ENCODE results near the gene CALN1. TPM values are rescaled to one million over a fixed set of nuclear protein-coding genes. Genes with fewer than 3 reads are reported as not detected.

Gene CALN1
- total and polyA plus RNA-seq, 2 experiments from 2014 or later: 7.6 to 14.5 TPM

DNA sequence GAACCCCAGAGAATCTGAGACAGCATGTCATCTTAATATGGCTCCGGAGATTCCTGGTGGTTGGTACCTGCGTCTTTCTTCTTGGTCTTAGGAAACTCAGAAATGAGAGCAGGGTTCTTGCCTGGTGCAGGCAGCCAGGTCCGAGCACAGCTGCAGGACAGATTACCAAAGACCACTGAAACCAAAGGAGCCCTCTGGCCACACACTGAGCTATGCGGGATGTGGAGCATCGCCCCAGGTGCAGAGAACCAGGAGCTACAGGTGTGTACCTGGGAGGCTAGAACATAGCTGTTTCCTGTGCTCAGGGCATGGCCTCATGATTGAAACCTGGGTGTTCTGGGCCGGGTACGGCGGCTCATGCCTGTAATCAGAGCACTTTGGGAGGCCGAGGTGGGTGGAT lies 635.4 kb downstream of the CALN1 start:
- H3K4me3 Mint-ChIP-seq: no peak overlapping the region
- H3K27me3 Mint-ChIP-seq (ENCODE audit: insufficient read depth, low read depth, poor library complexity): peaks cover 3% of the 10 kb centered on the region
- peaks cover 7% of the 10 kb centered on the region; the same call in 1 of the 2 replicates for H3K27me3 ChIP-seq (ENCODE audit: insufficient read depth)
- H3K27ac ChIP-seq (ENCODE audit: low read depth): no peak overlapping the region
- no peak overlapping the region for H3K4me2 ChIP-seq
- H3K36me3 ChIP-seq (ENCODE audit: insufficient read depth): no peaks in the 10 kb centered on the region
- no peaks in the 10 kb centered on the region; the same call in 1 of the 2 replicates for H4K20me1 ChIP-seq (replicated peaks; ENCODE audit: insufficient read depth)
- H3K4me1 Mint-ChIP-seq: peaks cover 8% of the 10 kb centered on the region
- H3K9me2 ChIP-seq (ENCODE audit: insufficient read depth): 0 out of 2 replicates have a peak, but pooled peaks cover 2% of the 10 kb centered on the region
- H3K27ac Mint-ChIP-seq: no peak overlapping the region
- TF ChIP-seq, protein P1, sequence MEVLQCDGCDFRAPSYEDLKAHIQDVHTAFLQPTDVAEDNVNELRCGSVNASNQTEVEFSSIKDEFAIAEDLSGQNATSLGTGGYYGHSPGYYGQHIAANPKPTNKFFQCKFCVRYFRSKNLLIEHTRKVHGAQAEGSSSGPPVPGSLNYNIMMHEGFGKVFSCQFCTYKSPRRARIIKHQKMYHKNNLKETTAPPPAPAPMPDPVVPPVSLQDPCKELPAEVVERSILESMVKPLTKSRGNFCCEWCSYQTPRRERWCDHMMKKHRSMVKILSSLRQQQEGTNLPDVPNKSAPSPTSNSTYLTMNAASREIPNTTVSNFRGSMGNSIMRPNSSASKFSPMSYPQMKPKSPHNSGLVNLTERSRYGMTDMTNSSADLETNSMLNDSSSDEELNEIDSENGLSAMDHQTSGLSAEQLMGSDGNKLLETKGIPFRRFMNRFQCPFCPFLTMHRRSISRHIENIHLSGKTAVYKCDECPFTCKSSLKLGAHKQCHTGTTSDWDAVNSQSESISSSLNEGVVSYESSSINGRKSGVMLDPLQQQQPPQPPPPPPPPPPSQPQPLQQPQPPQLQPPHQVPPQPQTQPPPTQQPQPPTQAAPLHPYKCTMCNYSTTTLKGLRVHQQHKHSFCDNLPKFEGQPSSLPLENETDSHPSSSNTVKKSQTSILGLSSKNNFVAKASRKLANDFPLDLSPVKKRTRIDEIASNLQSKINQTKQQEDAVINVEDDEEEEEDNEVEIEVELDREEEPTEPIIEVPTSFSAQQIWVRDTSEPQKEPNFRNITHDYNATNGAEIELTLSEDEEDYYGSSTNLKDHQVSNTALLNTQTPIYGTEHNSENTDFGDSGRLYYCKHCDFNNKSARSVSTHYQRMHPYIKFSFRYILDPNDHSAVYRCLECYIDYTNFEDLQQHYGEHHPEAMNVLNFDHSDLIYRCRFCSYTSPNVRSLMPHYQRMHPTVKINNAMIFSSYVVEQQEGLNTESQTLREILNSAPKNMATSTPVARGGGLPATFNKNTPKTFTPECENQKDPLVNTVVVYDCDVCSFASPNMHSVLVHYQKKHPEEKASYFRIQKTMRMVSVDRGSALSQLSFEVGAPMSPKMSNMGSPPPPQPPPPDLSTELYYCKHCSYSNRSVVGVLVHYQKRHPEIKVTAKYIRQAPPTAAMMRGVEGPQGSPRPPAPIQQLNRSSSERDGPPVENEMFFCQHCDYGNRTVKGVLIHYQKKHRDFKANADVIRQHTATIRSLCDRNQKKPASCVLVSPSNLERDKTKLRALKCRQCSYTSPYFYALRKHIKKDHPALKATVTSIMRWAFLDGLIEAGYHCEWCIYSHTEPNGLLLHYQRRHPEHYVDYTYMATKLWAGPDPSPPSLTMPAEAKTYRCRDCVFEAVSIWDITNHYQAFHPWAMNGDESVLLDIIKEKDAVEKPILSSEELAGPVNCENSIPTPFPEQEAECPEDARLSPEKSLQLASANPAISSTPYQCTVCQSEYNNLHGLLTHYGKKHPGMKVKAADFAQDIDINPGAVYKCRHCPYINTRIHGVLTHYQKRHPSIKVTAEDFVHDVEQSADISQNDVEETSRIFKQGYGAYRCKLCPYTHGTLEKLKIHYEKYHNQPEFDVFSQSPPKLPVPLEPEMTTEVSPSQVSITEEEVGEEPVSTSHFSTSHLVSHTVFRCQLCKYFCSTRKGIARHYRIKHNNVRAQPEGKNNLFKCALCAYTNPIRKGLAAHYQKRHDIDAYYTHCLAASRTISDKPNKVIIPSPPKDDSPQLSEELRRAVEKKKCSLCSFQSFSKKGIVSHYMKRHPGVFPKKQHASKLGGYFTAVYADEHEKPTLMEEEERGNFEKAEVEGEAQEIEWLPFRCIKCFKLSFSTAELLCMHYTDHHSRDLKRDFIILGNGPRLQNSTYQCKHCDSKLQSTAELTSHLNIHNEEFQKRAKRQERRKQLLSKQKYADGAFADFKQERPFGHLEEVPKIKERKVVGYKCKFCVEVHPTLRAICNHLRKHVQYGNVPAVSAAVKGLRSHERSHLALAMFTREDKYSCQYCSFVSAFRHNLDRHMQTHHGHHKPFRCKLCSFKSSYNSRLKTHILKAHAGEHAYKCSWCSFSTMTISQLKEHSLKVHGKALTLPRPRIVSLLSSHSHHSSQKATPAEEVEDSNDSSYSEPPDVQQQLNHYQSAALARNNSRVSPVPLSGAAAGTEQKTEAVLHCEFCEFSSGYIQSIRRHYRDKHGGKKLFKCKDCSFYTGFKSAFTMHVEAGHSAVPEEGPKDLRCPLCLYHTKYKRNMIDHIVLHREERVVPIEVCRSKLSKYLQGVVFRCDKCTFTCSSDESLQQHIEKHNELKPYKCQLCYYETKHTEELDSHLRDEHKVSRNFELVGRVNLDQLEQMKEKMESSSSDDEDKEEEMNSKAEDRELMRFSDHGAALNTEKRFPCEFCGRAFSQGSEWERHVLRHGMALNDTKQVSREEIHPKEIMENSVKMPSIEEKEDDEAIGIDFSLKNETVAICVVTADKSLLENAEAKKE (CRISPR knock-in tag; IDR thresholded peaks at IDR 0.05): no peak
- TF ChIP-seq POLR2AphosphoS5 (IDR thresholded peaks at IDR 0.05; ENCODE audit: low read depth) (no peak), EZH2 (IDR thresholded peaks at IDR 0.05; ENCODE audit: low read depth, unreplicated experiment) (no peak), NANOG (IDR thresholded peaks at IDR 0.05; ENCODE audit: borderline replicate concordance) (no peak), CREB1 (CRISPR knock-in tag; IDR thresholded peaks at IDR 0.05; ENCODE audit: low read depth) (no peak), EZH2phosphoT487 (IDR thresholded peaks at IDR 0.05; ENCODE audit: unreplicated experiment) (no peak), STAT1 (IDR thresholded peaks at IDR 0.05; ENCODE audit: unreplicated experiment) (no peak), JUNB (IDR thresholded peaks at IDR 0.05; ENCODE audit: unreplicated experiment) (no peak), ZNF114 (CRISPR knock-in tag; IDR thresholded peaks at IDR 0.05) (no peak), ZNF331 (CRISPR knock-in tag; IDR thresholded peaks at IDR 0.05; ENCODE audit: low read depth) (no peak)
- TF ChIP-seq, protein P2, sequence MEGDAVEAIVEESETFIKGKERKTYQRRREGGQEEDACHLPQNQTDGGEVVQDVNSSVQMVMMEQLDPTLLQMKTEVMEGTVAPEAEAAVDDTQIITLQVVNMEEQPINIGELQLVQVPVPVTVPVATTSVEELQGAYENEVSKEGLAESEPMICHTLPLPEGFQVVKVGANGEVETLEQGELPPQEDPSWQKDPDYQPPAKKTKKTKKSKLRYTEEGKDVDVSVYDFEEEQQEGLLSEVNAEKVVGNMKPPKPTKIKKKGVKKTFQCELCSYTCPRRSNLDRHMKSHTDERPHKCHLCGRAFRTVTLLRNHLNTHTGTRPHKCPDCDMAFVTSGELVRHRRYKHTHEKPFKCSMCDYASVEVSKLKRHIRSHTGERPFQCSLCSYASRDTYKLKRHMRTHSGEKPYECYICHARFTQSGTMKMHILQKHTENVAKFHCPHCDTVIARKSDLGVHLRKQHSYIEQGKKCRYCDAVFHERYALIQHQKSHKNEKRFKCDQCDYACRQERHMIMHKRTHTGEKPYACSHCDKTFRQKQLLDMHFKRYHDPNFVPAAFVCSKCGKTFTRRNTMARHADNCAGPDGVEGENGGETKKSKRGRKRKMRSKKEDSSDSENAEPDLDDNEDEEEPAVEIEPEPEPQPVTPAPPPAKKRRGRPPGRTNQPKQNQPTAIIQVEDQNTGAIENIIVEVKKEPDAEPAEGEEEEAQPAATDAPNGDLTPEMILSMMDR (conservative IDR thresholded peaks at IDR 0.05; ENCODE audit: low read depth in 2 of 2): no peak
- TF ChIP-seq, protein P3, sequence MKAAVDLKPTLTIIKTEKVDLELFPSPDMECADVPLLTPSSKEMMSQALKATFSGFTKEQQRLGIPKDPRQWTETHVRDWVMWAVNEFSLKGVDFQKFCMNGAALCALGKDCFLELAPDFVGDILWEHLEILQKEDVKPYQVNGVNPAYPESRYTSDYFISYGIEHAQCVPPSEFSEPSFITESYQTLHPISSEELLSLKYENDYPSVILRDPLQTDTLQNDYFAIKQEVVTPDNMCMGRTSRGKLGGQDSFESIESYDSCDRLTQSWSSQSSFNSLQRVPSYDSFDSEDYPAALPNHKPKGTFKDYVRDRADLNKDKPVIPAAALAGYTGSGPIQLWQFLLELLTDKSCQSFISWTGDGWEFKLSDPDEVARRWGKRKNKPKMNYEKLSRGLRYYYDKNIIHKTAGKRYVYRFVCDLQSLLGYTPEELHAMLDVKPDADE (IDR thresholded peaks at IDR 0.05): no peak
- TF ChIP-seq, protein P4, sequence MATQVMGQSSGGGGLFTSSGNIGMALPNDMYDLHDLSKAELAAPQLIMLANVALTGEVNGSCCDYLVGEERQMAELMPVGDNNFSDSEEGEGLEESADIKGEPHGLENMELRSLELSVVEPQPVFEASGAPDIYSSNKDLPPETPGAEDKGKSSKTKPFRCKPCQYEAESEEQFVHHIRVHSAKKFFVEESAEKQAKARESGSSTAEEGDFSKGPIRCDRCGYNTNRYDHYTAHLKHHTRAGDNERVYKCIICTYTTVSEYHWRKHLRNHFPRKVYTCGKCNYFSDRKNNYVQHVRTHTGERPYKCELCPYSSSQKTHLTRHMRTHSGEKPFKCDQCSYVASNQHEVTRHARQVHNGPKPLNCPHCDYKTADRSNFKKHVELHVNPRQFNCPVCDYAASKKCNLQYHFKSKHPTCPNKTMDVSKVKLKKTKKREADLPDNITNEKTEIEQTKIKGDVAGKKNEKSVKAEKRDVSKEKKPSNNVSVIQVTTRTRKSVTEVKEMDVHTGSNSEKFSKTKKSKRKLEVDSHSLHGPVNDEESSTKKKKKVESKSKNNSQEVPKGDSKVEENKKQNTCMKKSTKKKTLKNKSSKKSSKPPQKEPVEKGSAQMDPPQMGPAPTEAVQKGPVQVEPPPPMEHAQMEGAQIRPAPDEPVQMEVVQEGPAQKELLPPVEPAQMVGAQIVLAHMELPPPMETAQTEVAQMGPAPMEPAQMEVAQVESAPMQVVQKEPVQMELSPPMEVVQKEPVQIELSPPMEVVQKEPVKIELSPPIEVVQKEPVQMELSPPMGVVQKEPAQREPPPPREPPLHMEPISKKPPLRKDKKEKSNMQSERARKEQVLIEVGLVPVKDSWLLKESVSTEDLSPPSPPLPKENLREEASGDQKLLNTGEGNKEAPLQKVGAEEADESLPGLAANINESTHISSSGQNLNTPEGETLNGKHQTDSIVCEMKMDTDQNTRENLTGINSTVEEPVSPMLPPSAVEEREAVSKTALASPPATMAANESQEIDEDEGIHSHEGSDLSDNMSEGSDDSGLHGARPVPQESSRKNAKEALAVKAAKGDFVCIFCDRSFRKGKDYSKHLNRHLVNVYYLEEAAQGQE (IDR thresholded peaks at IDR 0.05; ENCODE audit: unreplicated experiment): no peak
- no peaks in the 10 kb centered on the region; the same call in 2 of the 3 replicates for H3K9me3 Mint-ChIP-seq
- H2AFZ ChIP-seq: no peak overlapping the region
- no peaks in the 10 kb centered on the region for H3K79me2 ChIP-seq (replicated peaks; ENCODE audit: insufficient read depth)
- 0 out of 2 replicates have a peak, but pooled peaks cover 7% of the 10 kb centered on the region for H3K4me1 ChIP-seq (ENCODE audit: insufficient read depth)
- no peaks in the 10 kb centered on the region for H3K36me3 Mint-ChIP-seq (ENCODE audit: low read depth)
- DNase-seq (ENCODE audit: low spot score) (no peak), ATAC-seq (no peak; the same call in 2 of the 3 replicates)
- no peak overlapping the region for H3K4me3 ChIP-seq
- no peaks in the 10 kb centered on the region for H3F3A ChIP-seq (replicated peaks; ENCODE audit: low read depth)

Data from GM23338 (cell line).